ENCODE results near the gene FCER2. TPM values are rescaled to one million over a fixed set of nuclear protein-coding genes. Genes with fewer than 3 reads are reported as not detected.

FCER2 gene
- total and polyA plus RNA-seq, 3 donors from 2014 or later, result 0.79 to 1.1 (median 0.87) TPM

- H3K36me3 ChIP-seq (ENCODE audit: low read depth, missing control alignments), result no peaks in the 10 kb centered on the region
- H3K4me1 ChIP-seq, result no peaks in the 10 kb centered on the region
- 14 to 22% methylated on average over 8 to 9 of the region's 9 CpGs for WGBS, 2 donors
- no peaks in the 10 kb centered on the region for H3K9me3 ChIP-seq
- no peaks in the 10 kb centered on the region for H3K27me3 ChIP-seq
- DNase-seq, result no peak
- peak overlapping the region in 1 of 2 donors; percentile 7 for H3K4me3 ChIP-seq
- TF ChIP-seq POLR2A (IDR thresholded peaks at IDR 0.05), result no peak
- no peak for TF ChIP-seq CTCF (IDR thresholded peaks at IDR 0.05)
- H3K27ac ChIP-seq, result no peak overlapping the region
- intact Hi-C loops (cut with DNase I; ENCODE audit: low total_unique reads), result loop anchor here (10.0 kb wide), 1 partner anchor 105 kb away; no protein-coding TSS in a partner anchor
These were observed 32.3 kb downstream of the FCER2 start for GRCh38 chr19:7669641-7670040.

GRCh38 chr19:7668842-7669241 is 33.1 kb downstream of the FCER2 start, which contains the start of gene RETN:
RETN (plus strand) TSS chr19:7669049; CDS start chr19:7669327, 278 bp downstream.
- Histone ChIP-seq H3K36me3 (ENCODE audit: low read depth, missing control alignments) (no peaks in the 10 kb centered on the region), H3K9me3 (no peaks in the 10 kb centered on the region), H3K27me3 (no peaks in the 10 kb centered on the region), H3K27ac (no peak within 1 kb of the TSS), H3K4me3 (peak within 1 kb of the TSS in 1 of 2 donors; percentile 7), H3K4me1 (no peaks in the 10 kb centered on the region)
- intact Hi-C loops (cut with DNase I; ENCODE audit: low total_unique reads), result no loop called here
- WGBS, 2 donors, result 76 to 80% methylated on average over 2 to 9 of the region's 9 CpGs
- no peak for TF ChIP-seq CTCF (IDR thresholded peaks at IDR 0.05)
- TF ChIP-seq POLR2A (IDR thresholded peaks at IDR 0.05), result no peak
- DNase-seq, result no peak

GRCh38 chr19:7665076-7665475 is 36.9 kb downstream of the FCER2 start:
- intact Hi-C loops (cut with DNase I; ENCODE audit: low total_unique reads), result no loop called here
- 53 to 58% methylated on average over 4 of the region's 4 CpGs for WGBS, 2 donors
- no peaks in the 10 kb centered on the region for H3K27me3 ChIP-seq

GRCh38 chr19:7663706-7664105 is 38.2 kb downstream of the FCER2 start:
- WGBS, 2 donors, result 79 to 81% methylated on average over 7 of the region's 7 CpGs
- H3K27me3 ChIP-seq, result no peaks in the 10 kb centered on the region
- intact Hi-C loops (cut with DNase I; ENCODE audit: low total_unique reads), result no loop called here

More at GRCh38 chr19:7665076-7665475, 36.9 kb downstream of the FCER2 start:
- no peak for TF ChIP-seq POLR2A (IDR thresholded peaks at IDR 0.05)
- TF ChIP-seq CTCF (IDR thresholded peaks at IDR 0.05), result no peak
- DNase-seq, result no peak
- H3K9me3 ChIP-seq, result no peaks in the 10 kb centered on the region
- H3K4me3 ChIP-seq, result no peak overlapping the region
- no peak overlapping the region for H3K27ac ChIP-seq
- no peaks in the 10 kb centered on the region for H3K4me1 ChIP-seq
- no peaks in the 10 kb centered on the region for H3K36me3 ChIP-seq (ENCODE audit: low read depth, missing control alignments)

More at GRCh38 chr19:7663706-7664105, 38.2 kb downstream of the FCER2 start:
- H3K27ac ChIP-seq, result no peak overlapping the region
- no peak for TF ChIP-seq POLR2A (IDR thresholded peaks at IDR 0.05)
- TF ChIP-seq CTCF (IDR thresholded peaks at IDR 0.05), result no peak
- H3K36me3 ChIP-seq (ENCODE audit: low read depth, missing control alignments), result no peaks in the 10 kb centered on the region
- H3K4me3 ChIP-seq, result no peak overlapping the region
- no peaks in the 10 kb centered on the region for H3K4me1 ChIP-seq
- no peak for DNase-seq
- H3K9me3 ChIP-seq, result no peaks in the 10 kb centered on the region
